ENCODE data around the gene AADACL4.

Gene AADACL4
- long read RNA-seq = 0 reads

DNA sequence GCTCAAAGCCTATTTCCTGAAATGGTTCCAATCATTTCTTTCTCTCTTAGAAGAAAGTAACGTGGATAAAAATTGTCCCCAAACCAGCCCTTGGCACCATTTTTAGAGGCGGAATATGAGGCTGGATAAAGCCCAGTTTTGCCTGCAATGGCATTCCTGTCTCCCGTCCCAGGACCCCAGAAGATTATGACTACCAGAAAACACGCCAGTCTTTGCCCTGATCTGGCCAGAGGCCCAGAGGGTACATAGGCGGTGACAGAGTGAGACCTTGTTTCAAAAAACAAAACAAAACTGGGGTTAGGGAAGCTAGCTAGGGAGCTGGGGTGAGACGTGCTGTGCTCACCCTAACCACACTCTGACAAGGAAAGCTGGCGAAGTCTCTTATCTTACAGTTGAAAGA lies at the start of gene AADACL4:
TSS of gene AADACL4 (plus strand) at position 301 of the 400 bp plus-strand sequence. CDS start 462 bp downstream, outside the sequence.
- no peaks in the 10 kb centered on the region for H3K27me3 ChIP-seq (ENCODE audit: insufficient read depth, poor library complexity, severe bottlenecking)
- DNase-seq (ENCODE audit: low read depth in 1 of 2, low spot score in 1 of 2) = no peak
- H3K4me3 ChIP-seq (replicated peaks; ENCODE audit: insufficient read depth, low read length) = no peak within 1 kb of the TSS
- TF ChIP-seq, protein P1, sequence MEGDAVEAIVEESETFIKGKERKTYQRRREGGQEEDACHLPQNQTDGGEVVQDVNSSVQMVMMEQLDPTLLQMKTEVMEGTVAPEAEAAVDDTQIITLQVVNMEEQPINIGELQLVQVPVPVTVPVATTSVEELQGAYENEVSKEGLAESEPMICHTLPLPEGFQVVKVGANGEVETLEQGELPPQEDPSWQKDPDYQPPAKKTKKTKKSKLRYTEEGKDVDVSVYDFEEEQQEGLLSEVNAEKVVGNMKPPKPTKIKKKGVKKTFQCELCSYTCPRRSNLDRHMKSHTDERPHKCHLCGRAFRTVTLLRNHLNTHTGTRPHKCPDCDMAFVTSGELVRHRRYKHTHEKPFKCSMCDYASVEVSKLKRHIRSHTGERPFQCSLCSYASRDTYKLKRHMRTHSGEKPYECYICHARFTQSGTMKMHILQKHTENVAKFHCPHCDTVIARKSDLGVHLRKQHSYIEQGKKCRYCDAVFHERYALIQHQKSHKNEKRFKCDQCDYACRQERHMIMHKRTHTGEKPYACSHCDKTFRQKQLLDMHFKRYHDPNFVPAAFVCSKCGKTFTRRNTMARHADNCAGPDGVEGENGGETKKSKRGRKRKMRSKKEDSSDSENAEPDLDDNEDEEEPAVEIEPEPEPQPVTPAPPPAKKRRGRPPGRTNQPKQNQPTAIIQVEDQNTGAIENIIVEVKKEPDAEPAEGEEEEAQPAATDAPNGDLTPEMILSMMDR (IDR thresholded peaks at IDR 0.05; ENCODE audit: insufficient read depth, low read length) = no peak
- TF ChIP-seq GABPA (IDR thresholded peaks at IDR 0.05; ENCODE audit: low read depth) = no peak
- TF ChIP-seq POLR2AphosphoS5 (IDR thresholded peaks at IDR 0.05; ENCODE audit: low read depth) = no peak
- TF ChIP-seq SPI1 (IDR thresholded peaks at IDR 0.05; ENCODE audit: borderline replicate concordance, low read depth) = no peak
- TF ChIP-seq, protein P2, sequence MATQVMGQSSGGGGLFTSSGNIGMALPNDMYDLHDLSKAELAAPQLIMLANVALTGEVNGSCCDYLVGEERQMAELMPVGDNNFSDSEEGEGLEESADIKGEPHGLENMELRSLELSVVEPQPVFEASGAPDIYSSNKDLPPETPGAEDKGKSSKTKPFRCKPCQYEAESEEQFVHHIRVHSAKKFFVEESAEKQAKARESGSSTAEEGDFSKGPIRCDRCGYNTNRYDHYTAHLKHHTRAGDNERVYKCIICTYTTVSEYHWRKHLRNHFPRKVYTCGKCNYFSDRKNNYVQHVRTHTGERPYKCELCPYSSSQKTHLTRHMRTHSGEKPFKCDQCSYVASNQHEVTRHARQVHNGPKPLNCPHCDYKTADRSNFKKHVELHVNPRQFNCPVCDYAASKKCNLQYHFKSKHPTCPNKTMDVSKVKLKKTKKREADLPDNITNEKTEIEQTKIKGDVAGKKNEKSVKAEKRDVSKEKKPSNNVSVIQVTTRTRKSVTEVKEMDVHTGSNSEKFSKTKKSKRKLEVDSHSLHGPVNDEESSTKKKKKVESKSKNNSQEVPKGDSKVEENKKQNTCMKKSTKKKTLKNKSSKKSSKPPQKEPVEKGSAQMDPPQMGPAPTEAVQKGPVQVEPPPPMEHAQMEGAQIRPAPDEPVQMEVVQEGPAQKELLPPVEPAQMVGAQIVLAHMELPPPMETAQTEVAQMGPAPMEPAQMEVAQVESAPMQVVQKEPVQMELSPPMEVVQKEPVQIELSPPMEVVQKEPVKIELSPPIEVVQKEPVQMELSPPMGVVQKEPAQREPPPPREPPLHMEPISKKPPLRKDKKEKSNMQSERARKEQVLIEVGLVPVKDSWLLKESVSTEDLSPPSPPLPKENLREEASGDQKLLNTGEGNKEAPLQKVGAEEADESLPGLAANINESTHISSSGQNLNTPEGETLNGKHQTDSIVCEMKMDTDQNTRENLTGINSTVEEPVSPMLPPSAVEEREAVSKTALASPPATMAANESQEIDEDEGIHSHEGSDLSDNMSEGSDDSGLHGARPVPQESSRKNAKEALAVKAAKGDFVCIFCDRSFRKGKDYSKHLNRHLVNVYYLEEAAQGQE (IDR thresholded peaks at IDR 0.05; ENCODE audit: insufficient replicate concordance, low read depth) = no peak
- no peak within 1 kb of the TSS for H3K27ac ChIP-seq (replicated peaks)

DNA sequence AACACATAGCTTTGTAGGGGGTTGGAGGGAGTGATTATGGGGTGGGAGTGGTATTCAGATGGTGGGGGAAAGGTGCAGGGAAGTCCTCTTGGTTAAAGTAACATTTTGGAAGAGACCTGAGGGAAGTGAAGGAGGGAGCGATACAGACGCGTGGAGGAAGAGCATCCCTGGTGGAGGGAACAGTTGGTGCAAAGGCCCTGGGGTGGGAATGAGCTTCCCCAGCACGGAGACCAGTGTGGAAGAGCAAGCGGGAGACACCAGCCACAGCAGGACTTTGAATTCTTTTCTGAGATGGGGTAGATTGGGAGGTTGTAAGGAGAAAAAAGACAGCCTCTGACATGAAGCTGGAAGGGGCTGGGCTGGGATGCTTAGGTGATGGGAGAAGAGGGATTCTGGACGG lies 49.4 kb upstream of the AADACL4 start:
- TF ChIP-seq SPI1 (IDR thresholded peaks at IDR 0.05; ENCODE audit: borderline replicate concordance, low read depth) = no peak
- TF ChIP-seq, protein P2 (IDR thresholded peaks at IDR 0.05; ENCODE audit: insufficient replicate concordance, low read depth) = no peak
- TF ChIP-seq GABPA (IDR thresholded peaks at IDR 0.05; ENCODE audit: low read depth) = no peak
- TF ChIP-seq, protein P1 (IDR thresholded peaks at IDR 0.05; ENCODE audit: insufficient read depth, low read length) = no peak
- TF ChIP-seq POLR2AphosphoS5 (IDR thresholded peaks at IDR 0.05; ENCODE audit: low read depth) = no peak
- no peak overlapping the region for H3K4me3 ChIP-seq (replicated peaks; ENCODE audit: insufficient read depth, low read length)
- DNase-seq (ENCODE audit: low read depth in 1 of 2, low spot score in 1 of 2) = no peak
- no peak overlapping the region for H3K27ac ChIP-seq (replicated peaks)
- peaks cover 18% of the 10 kb centered on the region for H3K27me3 ChIP-seq (ENCODE audit: insufficient read depth, poor library complexity, severe bottlenecking)

DNA sequence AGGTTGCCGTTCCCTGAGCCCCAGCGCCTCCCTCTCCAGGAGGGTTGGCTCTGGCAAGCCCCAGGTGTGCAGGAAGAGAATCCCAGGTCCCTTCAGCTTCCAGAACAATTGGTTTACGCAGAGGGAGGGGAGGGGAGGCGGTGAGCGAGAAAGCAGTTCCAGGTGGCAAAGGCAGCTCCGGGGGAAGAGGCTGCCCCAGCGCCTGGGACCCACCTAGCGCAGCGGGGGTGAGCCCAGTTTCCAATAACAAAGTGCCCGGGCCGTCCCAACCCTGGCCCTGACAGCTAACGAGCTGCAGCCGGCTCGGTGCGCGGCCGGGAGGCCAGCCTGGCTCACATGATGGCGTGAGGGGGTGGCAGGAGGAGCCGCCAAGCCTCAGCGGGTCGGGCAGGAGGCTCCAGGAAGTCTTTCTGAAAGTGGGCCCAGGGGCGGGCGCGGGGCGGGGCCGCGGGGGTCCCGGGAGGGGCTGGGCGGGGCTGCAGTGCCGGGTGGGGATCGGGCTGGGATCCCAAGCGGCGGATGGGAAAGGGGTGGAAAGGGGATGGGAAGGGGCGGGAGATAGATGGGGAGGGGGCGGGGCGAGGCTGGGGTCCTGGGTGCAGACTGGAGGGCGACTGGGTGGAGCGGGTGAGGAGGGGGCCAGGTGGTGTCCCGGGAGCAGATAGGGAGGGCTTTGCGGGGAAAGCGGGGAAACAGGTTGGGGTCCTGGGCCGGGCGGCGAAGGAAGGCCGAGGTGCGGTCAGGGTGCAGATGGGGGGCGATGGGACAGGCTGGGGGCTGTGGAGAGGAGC lies 48.7 kb upstream of the AADACL4 start:
- no peak for TF ChIP-seq GABPA (IDR thresholded peaks at IDR 0.05; ENCODE audit: low read depth)
- H3K27ac ChIP-seq (replicated peaks) = no peak overlapping the region
- no peak for DNase-seq (ENCODE audit: low read depth in 1 of 2, low spot score in 1 of 2)

DNA sequence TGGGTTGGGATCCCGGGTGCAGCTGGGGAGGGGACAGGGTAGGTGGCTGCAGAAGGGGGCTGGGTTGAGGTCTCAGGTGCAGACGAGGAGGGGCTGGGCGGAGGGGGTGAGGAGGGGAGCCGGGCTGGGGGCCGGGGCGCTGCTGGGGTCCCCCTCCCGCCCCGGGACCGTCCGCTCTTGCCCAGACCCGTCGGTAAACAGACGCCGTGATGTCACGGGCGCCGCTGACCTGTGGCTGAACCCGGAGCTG lies 48.2 kb upstream of the AADACL4 start:
- Histone ChIP-seq H3K4me3 (replicated peaks; ENCODE audit: insufficient read depth, low read length) (peak overlapping the region; percentile 26), H3K27me3 (ENCODE audit: insufficient read depth, poor library complexity, severe bottlenecking) (peaks cover 18% of the 10 kb centered on the region), H3K27ac (replicated peaks) (no peak overlapping the region)
- TF ChIP-seq, protein P2 (IDR thresholded peaks at IDR 0.05; ENCODE audit: insufficient replicate concordance, low read depth) = no peak
- no peak for TF ChIP-seq SPI1 (IDR thresholded peaks at IDR 0.05; ENCODE audit: borderline replicate concordance, low read depth)
- TF ChIP-seq POLR2AphosphoS5 (IDR thresholded peaks at IDR 0.05; ENCODE audit: low read depth) = no peak
- no peak for DNase-seq (ENCODE audit: low read depth in 1 of 2, low spot score in 1 of 2)

More for the DNA sequence above, 48.7 kb upstream of the AADACL4 start:
- Histone ChIP-seq H3K4me3 (replicated peaks; ENCODE audit: insufficient read depth, low read length) (peak overlapping the region; percentile 26), H3K27me3 (ENCODE audit: insufficient read depth, poor library complexity, severe bottlenecking) (peaks cover 18% of the 10 kb centered on the region)
